A673 (cell line): ENCODE data around the gene PRC1. TPM values are rescaled to one million over a fixed set of nuclear protein-coding genes. Genes with fewer than 3 reads are reported as not detected.
"Not testable (repeated sequence)": the region's sequence is repeated elsewhere in the genome, so short reads cannot be mapped to it uniquely, and the experiment has no call there.

ENCODE experiments used
- BruUV-seq: library from RNA; stranded (reverse); fragments of 400-500 nt; replicated peaks from 2 replicates; lab custom pipeline; 2021; lab: Mats Ljungman, UMichigan
- CTCF ChIA-PET: fragments of 300-600 bp; sonication (Branson Sonifier 250); formaldehyde crosslinking; loops from one replicate; lab custom pipeline; 2022; ENCODE audit warnings: antibody characterized with exemption; lab: Charles Lee
- POLR2A ChIA-PET: fragments of 300-600 bp; sonication (Branson Sonifier 250); formaldehyde crosslinking; loops from one replicate; lab custom pipeline; 2022; ENCODE audit warnings: antibody characterized with exemption; ENCODE audit not compliant: low non-redundant PET; lab: Charles Lee
- DNase-seq: peaks from one replicate; pipeline ENCODE4 v3.0.0-alpha.2; 2015; ENCODE audit warnings: low spot score
- H3K27ac ChIP-seq: fragments of 200-600 bp; sonication (generic); 2 replicates; pipeline ENCODE4 v1.5.1; 2016; ENCODE audit warnings: mixed run types, low read depth, mild to moderate bottlenecking, mixed read lengths, antibody characterized with exemption, low read length; ENCODE audit not compliant: poor library complexity, severe bottlenecking
- H3K27me3 ChIP-seq: fragments of 200-600 bp; sonication (generic); replicated peaks from 2 replicates; pipeline ENCODE4 v1.6.1; 2017; ENCODE audit warnings: mixed run types, low read depth, mild to moderate bottlenecking, mixed read lengths, antibody characterized with exemption, low read length; ENCODE audit not compliant: insufficient read depth, poor library complexity
- H3K36me3 ChIP-seq: fragments of 200-600 bp; sonication (generic); 2 replicates; pipeline ENCODE4 v1.6.1; 2016; ENCODE audit warnings: mixed run types, mild to moderate bottlenecking, mixed read lengths, antibody characterized with exemption, low read length; ENCODE audit not compliant: insufficient read depth, poor library complexity, severe bottlenecking
- H3K4me1 ChIP-seq: fragments of 200-600 bp; sonication (generic); 2 replicates; pipeline ENCODE4 v1.6.1; 2017; ENCODE audit warnings: mixed run types, mild to moderate bottlenecking, mixed read lengths, antibody characterized with exemption, low read length; ENCODE audit not compliant: insufficient read depth, poor library complexity, severe bottlenecking
- H3K4me3 ChIP-seq: fragments of 200-600 bp; sonication (generic); 2 replicates; pipeline ENCODE4 v1.5.1; 2016; ENCODE audit warnings: low read depth, mixed run types, mild to moderate bottlenecking, mixed read lengths, low read length; ENCODE audit not compliant: poor library complexity, severe bottlenecking
- H3K9me3 ChIP-seq: fragments of 200-600 bp; sonication (generic); 2 replicates; pipeline ENCODE4 v1.6.1; 2016; ENCODE audit warnings: mixed run types, low read depth, mild to moderate bottlenecking, mixed read lengths, antibody characterized with exemption, low read length; ENCODE audit not compliant: poor library complexity, severe bottlenecking
- CTCF ChIP-seq: fragments of 300-800, 200-600 bp; sonication (generic); conservative IDR thresholded peaks from 2 replicates; pipeline ENCODE4 v1.5.1; 2017; ENCODE audit warnings: low read depth, mild to moderate bottlenecking, antibody characterized with exemption, low read length, moderate library complexity, mixed read lengths
- EZH2 ChIP-seq: fragments of 200-600 bp; sonication (generic); IDR thresholded peaks from 2 replicates; pipeline ENCODE4 v1.6.1; 2017; ENCODE audit warnings: borderline replicate concordance, low read depth, mild to moderate bottlenecking, mixed read lengths, antibody characterized with exemption, low read length; ENCODE audit not compliant: poor library complexity, severe bottlenecking
- intact Hi-C: fragments of 100-400 bp; cut with micrococcal nuclease; formaldehyde crosslinking; loops from one replicate; pipeline ENCODE4 v1.10.0; 2022; ENCODE audit not compliant: unreplicated experiment
- total RNA-seq: library from RNA; stranded (reverse); gene quantifications from 2 replicates; pipeline ENCODE4 v1.2.3, GENCODE V29; 2021

Gene PRC1
- total RNA-seq, 1 experiment from 2014 or later, result 339 TPM

GRCh38 chr15:90924375-90924774, 70.0 kb downstream of the PRC1 start:
- CTCF ChIA-PET, result no interaction called here
- Histone ChIP-seq H3K4me1 (peaks cover 3% of the 10 kb centered on the region), H3K27ac (no peak overlapping the region), H3K9me3 (no peaks in the 10 kb centered on the region), H3K27me3 (no peaks in the 10 kb centered on the region), H3K36me3 (peaks cover 22% of the 10 kb centered on the region), H3K4me3 (no peak overlapping the region)
- intact Hi-C loops, result no loop called here
- no peak for DNase-seq
- BruUV-seq, result no TSS peak
- no peak for TF ChIP-seq CTCF
- no peak for TF ChIP-seq EZH2
- POLR2A ChIA-PET, result no interaction called here

GRCh38 chr15:90922712-90923322, 71.5 kb downstream of the PRC1 start:
- H3K27me3 ChIP-seq, H3K9me3 ChIP-seq, DNase-seq, H3K27ac ChIP-seq, H3K4me3 ChIP-seq, intact Hi-C loops, H3K4me1 ChIP-seq, BruUV-seq, CTCF ChIA-PET: not testable (repeated sequence)
- peaks cover 33% of the 10 kb centered on the region for H3K36me3 ChIP-seq
- POLR2A ChIA-PET, result interaction anchor here (0.7 kb wide), 1 partner anchor 280 kb away, joined by 5 read pairs; no protein-coding TSS in a partner anchor

GRCh38 chr15:90921887-90922286, 72.4 kb downstream of the PRC1 start:
- CTCF ChIA-PET, result no interaction called here
- POLR2A ChIA-PET, result no interaction called here
- BruUV-seq, result no TSS peak
- no peak for TF ChIP-seq EZH2
- TF ChIP-seq CTCF, result no peak
- H3K27me3 ChIP-seq, result no peaks in the 10 kb centered on the region
- no peak overlapping the region for H3K27ac ChIP-seq
- intact Hi-C loops, result no loop called here
- no peaks in the 10 kb centered on the region for H3K9me3 ChIP-seq
- DNase-seq, result no peak
- H3K36me3 ChIP-seq, result peaks cover 35% of the 10 kb centered on the region
- H3K4me1 ChIP-seq, result no peaks in the 10 kb centered on the region
- no peak overlapping the region for H3K4me3 ChIP-seq

GRCh38 chr15:90918835-90919234, 75.5 kb downstream of the PRC1 start:
- peaks cover 58% of the 10 kb centered on the region for H3K36me3 ChIP-seq
- intact Hi-C loops, result no loop called here
- BruUV-seq, result no TSS peak
- no peaks in the 10 kb centered on the region for H3K27me3 ChIP-seq
- TF ChIP-seq CTCF, result no peak
- TF ChIP-seq EZH2, result no peak
- no peak overlapping the region for H3K27ac ChIP-seq
- POLR2A ChIA-PET, result no interaction called here
- DNase-seq, result no peak
- H3K4me3 ChIP-seq, result no peak overlapping the region
- CTCF ChIA-PET, result no interaction called here
- H3K9me3 ChIP-seq, result no peaks in the 10 kb centered on the region
- H3K4me1 ChIP-seq, result no peaks in the 10 kb centered on the region
